ENCODE measurements around the gene ADAMTS9.

Gene ADAMTS9

GRCh38 chr3:64506255-64506654, 181.5 kb downstream of the ADAMTS9 start:
- no peak for DNase-seq (ENCODE audit: extremely low spot score)
- CTCF ChIA-PET: interaction anchor here (0.8 to 1.2 kb wide), 2 partner anchors 12 to 24 kb away, joined by 3 to 4 read pairs; no protein-coding TSS in a partner anchor
- TF ChIP-seq, protein P1, sequence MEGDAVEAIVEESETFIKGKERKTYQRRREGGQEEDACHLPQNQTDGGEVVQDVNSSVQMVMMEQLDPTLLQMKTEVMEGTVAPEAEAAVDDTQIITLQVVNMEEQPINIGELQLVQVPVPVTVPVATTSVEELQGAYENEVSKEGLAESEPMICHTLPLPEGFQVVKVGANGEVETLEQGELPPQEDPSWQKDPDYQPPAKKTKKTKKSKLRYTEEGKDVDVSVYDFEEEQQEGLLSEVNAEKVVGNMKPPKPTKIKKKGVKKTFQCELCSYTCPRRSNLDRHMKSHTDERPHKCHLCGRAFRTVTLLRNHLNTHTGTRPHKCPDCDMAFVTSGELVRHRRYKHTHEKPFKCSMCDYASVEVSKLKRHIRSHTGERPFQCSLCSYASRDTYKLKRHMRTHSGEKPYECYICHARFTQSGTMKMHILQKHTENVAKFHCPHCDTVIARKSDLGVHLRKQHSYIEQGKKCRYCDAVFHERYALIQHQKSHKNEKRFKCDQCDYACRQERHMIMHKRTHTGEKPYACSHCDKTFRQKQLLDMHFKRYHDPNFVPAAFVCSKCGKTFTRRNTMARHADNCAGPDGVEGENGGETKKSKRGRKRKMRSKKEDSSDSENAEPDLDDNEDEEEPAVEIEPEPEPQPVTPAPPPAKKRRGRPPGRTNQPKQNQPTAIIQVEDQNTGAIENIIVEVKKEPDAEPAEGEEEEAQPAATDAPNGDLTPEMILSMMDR (IDR thresholded peaks at IDR 0.05; ENCODE audit: control extremely low read depth, extremely low read depth, low read depth, missing control alignments): no peak
- POLR2A ChIA-PET: no interaction called here

DNA sequence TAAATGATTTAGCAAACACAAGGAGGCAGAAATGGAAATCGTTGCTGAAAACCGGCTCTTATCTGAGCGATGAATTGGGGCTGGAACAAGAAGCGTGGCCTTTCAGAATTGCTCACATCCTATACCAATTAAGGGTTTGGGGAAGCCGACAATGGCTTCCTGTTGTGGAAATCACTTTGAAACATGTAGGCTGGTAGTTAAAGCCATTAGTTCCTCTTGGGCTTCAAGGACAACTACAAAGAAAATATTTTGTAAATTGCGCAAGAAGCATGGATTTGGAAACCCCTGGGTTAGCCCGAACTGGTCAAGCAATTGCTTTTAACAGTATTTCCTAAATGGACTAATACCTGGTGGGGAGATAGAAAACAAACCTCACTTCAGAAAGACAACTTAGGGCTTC, 182.4 kb downstream of the ADAMTS9 start:
- TF ChIP-seq, protein P1 (IDR thresholded peaks at IDR 0.05; ENCODE audit: control extremely low read depth, extremely low read depth, low read depth, missing control alignments): no peak
- DNase-seq (ENCODE audit: extremely low spot score): no peak
- ChIA-PET POLR2A (no interaction called here), CTCF (no interaction called here)

DNA sequence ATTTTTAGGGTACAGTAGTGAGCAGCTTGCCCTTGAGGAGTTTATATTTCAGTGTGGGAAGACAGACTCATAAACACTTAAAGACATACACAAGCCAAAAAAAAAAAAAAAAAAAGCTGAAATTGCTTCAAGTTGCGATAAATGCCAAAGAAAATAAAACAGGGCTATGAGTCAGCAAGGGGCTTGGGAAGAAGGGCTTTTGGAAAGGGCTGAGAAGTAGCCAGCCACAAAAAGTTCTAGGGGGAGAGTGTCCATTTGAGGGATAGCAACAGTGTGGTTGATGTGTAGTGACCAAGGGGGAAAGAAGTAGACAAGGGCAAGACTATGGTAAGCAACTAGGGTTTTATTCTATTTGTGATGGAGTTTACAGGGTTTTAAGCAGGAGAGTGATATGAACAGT, 185.5 kb downstream of the ADAMTS9 start:
- DNase-seq (ENCODE audit: extremely low spot score): no peak
- POLR2A ChIA-PET: no interaction called here
- CTCF ChIA-PET: interaction anchor here (1.1 kb wide), 1 partner anchor 16 kb away, joined by 5 read pairs; no protein-coding TSS in a partner anchor
- TF ChIP-seq, protein P1 (IDR thresholded peaks at IDR 0.05; ENCODE audit: control extremely low read depth, extremely low read depth, low read depth, missing control alignments): no peak

DNA sequence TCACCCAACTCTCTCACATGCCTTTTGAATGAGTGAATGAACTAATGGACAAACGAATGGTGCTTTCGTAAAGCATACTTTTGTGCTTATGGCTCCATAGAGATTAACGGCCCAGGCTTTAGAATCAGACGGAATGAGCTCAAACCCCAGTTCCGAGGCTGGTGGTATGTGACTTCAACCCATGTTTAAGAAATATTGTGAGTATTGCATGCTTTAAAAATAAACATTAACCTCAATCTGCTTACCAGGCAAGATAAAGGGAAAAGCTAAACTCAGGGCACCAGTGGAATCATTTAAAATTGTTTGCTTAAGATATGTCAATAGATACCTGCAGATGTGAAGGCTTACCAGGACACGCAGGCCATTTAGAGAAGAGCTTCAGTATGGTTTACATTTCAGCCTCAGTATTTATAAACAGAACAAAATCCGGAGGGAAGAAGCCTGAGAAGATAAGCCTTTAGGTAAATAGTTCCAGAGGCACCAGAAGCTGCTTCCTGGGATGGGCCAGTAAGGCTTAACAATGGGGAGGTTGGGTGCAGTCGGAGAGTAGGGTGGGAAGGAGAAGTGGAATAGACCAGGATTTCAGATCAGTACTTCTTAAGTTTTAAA, 186.4 kb downstream of the ADAMTS9 start:
- CTCF ChIA-PET: interaction anchor here (0.8 to 1.1 kb wide), 5 partner anchors 11 to 18 kb away, joined by 3 to 5 read pairs (median 4); no protein-coding TSS in a partner anchor
- TF ChIP-seq, protein P1 (IDR thresholded peaks at IDR 0.05; ENCODE audit: control extremely low read depth, extremely low read depth, low read depth, missing control alignments): no peak
- no peak for DNase-seq (ENCODE audit: extremely low spot score)
- POLR2A ChIA-PET: no interaction called here

DNA sequence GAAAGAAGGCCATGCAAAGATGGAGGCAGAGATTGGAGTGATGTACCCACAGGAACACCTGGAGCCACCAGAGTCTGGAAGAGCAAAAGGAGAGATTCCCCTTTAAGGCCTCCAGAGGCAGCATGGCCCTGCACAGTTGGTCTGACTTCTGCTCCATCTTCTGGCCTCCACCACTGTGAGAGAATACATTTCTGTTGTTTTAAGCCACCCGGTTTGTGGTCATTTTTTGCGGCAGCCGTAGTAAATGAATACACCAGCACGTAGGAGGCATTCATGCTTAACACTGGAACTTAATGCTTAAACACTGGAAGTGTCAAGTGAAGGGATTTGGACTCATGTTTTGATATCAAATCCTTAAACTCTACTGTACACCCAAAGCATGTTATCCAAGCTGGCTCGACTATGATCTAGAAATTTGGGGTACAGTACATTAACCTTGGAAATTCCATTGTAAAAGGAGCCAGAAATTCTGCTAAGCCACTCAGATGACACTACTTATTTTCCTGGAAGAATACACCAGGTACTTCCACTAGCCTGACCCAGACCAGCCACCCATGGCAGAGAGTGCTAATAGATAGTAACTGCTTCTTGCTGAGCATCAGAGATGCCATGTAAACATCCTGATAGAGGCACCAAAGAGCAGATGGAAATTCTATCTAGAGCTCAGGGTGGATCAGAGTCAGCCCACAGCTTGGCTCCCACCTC, 190.9 kb downstream of the ADAMTS9 start:
- no peak for DNase-seq (ENCODE audit: extremely low spot score)
- TF ChIP-seq, protein P1 (IDR thresholded peaks at IDR 0.05; ENCODE audit: control extremely low read depth, extremely low read depth, low read depth, missing control alignments): no peak
- POLR2A ChIA-PET: no interaction called here
- CTCF ChIA-PET: no interaction called here

DNA sequence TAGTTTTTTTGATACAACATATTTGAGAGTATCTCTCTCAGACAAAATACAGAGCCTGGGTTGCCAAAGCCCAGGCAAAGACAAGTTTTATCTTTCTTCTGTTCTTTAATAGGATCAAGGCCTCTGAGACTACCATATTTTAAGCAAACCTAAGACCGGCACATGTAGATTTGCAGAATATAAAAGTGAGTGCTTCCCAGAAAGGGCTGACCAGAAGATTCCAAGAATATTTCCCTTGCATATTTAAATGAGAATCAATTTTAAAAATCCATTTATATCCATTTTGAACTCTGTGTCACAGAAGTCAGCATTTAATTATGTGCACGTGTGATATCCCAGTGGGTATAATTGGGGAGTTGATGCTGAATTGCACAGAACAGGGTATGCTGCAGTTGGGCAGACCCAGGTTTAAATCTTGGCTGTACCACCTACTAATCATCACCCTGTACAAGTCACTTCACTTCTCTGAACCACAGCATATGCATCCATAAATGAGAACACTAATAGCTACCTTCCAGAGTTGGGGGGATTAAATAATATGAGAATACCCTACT, 191.9 kb downstream of the ADAMTS9 start:
- POLR2A ChIA-PET: no interaction called here
- CTCF ChIA-PET: no interaction called here

More for the DNA sequence above, 191.9 kb downstream of the ADAMTS9 start:
- TF ChIP-seq, protein P1 (IDR thresholded peaks at IDR 0.05; ENCODE audit: control extremely low read depth, extremely low read depth, low read depth, missing control alignments): no peak
- no peak for DNase-seq (ENCODE audit: extremely low spot score)

All from GM10248 (cell line).